Brain microvascular endothelial cell (primary cell): Measurements from ENCODE around the gene ASB18.

Experiments
- DNase-seq: peaks from one replicate; pipeline ENCODE4 v3.0.0-alpha.2; 2020
- H3K27ac ChIP-seq: fragments of 250-450 bp; sonication (Bioruptor Pico); 2 replicates; pipeline ENCODE4 v1.5.1; 2020; ENCODE audit warnings: mild to moderate bottlenecking, moderate library complexity
- H3K27me3 ChIP-seq: fragments of 250-450 bp; sonication (Bioruptor Pico); replicated peaks from 2 replicates; pipeline ENCODE4 v1.5.1; 2020; ENCODE audit warnings: mild to moderate bottlenecking
- H3K36me3 ChIP-seq: fragments of 250-450 bp; sonication (Bioruptor Pico); replicated peaks from 2 replicates; pipeline ENCODE4 v1.5.1; 2020; ENCODE audit warnings: mild to moderate bottlenecking
- H3K4me3 ChIP-seq: 2 replicates; pipeline ENCODE4 v1.5.1; 2011; ENCODE audit warnings: low read depth, mild to moderate bottlenecking, control low read depth, low read length, moderate library complexity
- in situ Hi-C: cut with HindIII; loops from 2 replicates; pipeline ENCODE4 v1.10.0; 2017; ENCODE audit warnings: low sequenced_read_pairs, low pct_ligation_motif_present
- TF ChIP-seq, protein P1 (sequence below): IDR thresholded peaks from 2 replicates; pipeline ENCODE4 v1.5.1; 2011; ENCODE audit warnings: low read depth, mild to moderate bottlenecking, moderate library complexity, low read length, control low read depth, inconsistent platforms; ENCODE audit errors: missing control alignments

The ASB18 gene

DNA sequence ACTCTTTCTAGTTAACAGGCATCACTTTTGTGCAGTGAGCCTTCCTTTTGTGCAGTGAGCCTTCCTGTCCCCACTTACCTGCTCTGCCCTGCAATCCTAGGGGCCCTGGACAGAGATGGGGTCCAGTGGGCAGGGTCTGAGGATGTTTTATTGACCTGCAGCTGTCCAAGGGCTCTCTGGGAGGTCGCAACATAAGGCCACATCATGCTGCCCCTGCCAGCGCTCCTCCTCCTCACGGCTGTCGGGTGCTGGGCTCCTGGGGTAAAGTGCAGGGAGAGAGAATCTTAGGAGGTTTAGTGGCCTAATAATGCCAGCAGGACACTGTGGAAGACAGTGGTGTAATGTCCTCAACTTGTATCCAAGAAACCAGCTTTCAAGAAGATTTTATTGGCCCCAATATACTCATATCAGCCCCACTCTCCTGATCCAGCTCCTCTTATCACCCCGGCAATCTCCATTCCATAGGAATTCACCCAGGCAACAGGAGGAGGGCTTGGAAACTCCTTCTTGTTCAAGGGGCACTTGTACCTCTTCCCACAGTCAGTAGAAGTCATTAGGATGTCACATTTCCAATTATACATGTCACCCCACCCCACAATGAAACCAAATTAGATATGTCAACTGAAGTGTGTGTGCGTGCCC is 41.9 kb upstream of the ASB18 start:
- H3K27ac ChIP-seq: no peak overlapping the region
- H3K36me3 ChIP-seq: no peaks in the 10 kb centered on the region
- in situ Hi-C loops: no loop called here
- DNase-seq: no peak
- H3K4me3 ChIP-seq: no peak overlapping the region
- TF ChIP-seq, protein P1, sequence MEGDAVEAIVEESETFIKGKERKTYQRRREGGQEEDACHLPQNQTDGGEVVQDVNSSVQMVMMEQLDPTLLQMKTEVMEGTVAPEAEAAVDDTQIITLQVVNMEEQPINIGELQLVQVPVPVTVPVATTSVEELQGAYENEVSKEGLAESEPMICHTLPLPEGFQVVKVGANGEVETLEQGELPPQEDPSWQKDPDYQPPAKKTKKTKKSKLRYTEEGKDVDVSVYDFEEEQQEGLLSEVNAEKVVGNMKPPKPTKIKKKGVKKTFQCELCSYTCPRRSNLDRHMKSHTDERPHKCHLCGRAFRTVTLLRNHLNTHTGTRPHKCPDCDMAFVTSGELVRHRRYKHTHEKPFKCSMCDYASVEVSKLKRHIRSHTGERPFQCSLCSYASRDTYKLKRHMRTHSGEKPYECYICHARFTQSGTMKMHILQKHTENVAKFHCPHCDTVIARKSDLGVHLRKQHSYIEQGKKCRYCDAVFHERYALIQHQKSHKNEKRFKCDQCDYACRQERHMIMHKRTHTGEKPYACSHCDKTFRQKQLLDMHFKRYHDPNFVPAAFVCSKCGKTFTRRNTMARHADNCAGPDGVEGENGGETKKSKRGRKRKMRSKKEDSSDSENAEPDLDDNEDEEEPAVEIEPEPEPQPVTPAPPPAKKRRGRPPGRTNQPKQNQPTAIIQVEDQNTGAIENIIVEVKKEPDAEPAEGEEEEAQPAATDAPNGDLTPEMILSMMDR: no peak
- H3K27me3 ChIP-seq: no peaks in the 10 kb centered on the region

DNA sequence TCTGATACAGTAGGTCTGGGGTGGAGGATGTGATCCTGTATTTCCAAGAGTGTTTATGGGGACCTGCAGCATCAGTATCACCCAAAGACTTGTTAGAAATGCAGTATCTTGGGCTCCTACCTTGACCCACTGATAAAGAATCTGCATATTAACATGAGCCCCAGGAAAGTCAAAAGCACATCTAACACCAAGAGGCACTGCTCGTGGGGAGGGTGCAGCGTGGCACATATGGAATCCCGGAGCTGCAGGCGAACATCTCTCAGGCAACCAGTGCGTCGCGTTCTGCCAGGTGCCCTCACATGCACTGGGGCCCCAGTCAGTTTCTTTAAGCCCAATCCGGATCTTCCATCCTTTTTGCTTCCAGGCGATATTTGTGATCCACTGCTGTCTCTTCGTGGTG is 41.3 kb upstream of the ASB18 start:
- Histone ChIP-seq H3K27ac (no peak overlapping the region), H3K27me3 (no peaks in the 10 kb centered on the region), H3K36me3 (no peaks in the 10 kb centered on the region), H3K4me3 (no peak overlapping the region)
- in situ Hi-C loops: no loop called here
- TF ChIP-seq, protein P1: no peak
- no peak for DNase-seq

DNA sequence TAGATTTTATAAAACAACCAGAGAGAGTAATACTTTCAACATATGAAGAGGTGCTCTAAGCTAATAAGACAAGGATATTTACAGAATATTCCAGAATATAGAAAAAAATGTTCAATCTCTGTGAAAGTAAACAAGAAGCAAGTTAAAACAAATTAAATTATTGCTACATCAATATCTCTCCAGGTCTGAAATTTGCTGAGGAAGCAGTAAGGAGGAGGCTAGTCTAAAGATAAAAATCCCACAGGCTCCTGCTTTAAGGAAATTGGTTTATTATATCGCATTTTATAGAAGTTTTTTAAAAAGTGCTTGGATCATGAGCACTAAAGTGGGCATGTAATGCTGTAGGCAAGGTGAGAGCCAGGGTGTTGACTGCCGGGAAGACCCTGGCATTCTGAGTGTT is 39.7 kb upstream of the ASB18 start:
- TF ChIP-seq, protein P1: no peak
- Histone ChIP-seq H3K27ac (no peak overlapping the region), H3K4me3 (no peak overlapping the region), H3K36me3 (no peaks in the 10 kb centered on the region), H3K27me3 (no peaks in the 10 kb centered on the region)
- in situ Hi-C loops: no loop called here
- no peak for DNase-seq

DNA sequence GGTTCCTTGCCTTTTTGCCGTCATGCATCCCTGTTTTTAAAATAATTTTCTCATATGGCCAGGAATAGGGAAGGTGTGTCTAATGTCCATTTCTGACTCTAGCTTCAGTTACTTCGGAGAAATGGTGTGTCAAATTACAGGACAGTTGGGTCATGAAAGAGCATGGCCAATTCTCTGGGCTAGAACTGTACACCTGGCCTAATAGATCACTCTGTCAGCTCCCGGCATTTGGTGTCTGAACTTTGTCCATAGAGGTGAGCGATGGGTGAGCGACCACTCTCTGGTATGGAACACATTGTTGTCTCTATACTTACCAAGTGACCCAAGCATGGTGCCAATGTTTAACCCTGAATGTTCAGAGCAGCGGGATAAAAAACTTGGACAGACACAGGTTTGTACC is 38.3 kb upstream of the ASB18 start:
- no peaks in the 10 kb centered on the region for H3K36me3 ChIP-seq
- no peak for DNase-seq
- in situ Hi-C loops: no loop called here
- H3K4me3 ChIP-seq: no peak overlapping the region
- no peak overlapping the region for H3K27ac ChIP-seq
- no peaks in the 10 kb centered on the region for H3K27me3 ChIP-seq
- TF ChIP-seq, protein P1: no peak

DNA sequence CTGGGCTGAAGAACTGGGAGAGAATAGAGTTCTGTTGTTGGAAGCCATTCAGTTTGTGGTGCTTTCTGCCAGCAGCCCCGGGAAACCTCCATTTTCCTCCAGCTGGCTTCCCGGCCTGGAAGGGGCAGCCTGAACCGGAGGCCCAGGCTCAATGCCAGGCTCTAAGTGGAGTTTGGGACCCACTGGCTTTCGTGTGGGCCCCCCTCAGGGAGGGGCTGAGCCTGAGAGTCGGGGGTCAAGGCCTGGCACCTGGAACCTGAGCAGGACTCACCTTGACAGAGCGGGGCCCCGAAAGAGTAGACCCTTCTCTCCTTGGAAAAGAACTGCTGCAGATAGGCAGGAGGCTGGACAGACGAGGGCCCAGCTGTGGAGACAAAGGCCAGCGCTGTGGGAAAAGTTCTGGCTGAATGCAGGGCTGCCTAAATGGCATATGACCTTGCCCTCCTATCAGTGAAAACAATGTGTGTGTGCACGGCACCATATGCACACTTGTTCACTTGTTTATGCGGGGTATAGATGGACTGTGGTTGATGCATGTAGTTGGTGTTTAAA is 34.8 kb upstream of the ASB18 start:
- in situ Hi-C loops: no loop called here

More for the DNA sequence above, 34.8 kb upstream of the ASB18 start:
- no peak for DNase-seq
- no peaks in the 10 kb centered on the region for H3K27me3 ChIP-seq
- H3K36me3 ChIP-seq: no peaks in the 10 kb centered on the region
- H3K4me3 ChIP-seq: no peak overlapping the region
- no peak overlapping the region for H3K27ac ChIP-seq
- TF ChIP-seq, protein P1: no peak
